RWPE2 (cell line): ENCODE data around the gene CCDC97.
"Not testable (repeated sequence)": the region's sequence is repeated elsewhere in the genome, so short reads cannot be mapped to it uniquely, and the experiment has no call there.

ENCODE experiments used
- ATAC-seq: fragments of 200-7000 bp; cut with Tn5 transposase; 3 replicates; pipeline ENCODE4 v1.9.1; 2021; ENCODE audit warnings: low read depth
- DNase-seq: peaks from one replicate; pipeline ENCODE4 v3.0.0-alpha.2; 2020; ENCODE audit warnings: low spot score
- H3K27ac ChIP-seq: fragments of 450-650 bp; 2 replicates; pipeline ENCODE4 v1.5.1; 2017; ENCODE audit warnings: mild to moderate bottlenecking; ENCODE audit not compliant: poor library complexity, severe bottlenecking
- H3K27me3 ChIP-seq: fragments of 250-450 bp; sonication (Bioruptor Pico); 2 replicates; pipeline ENCODE4 v1.5.1; 2021; ENCODE audit warnings: mild to moderate bottlenecking, moderate library complexity; ENCODE audit not compliant: insufficient read depth, poor library complexity, severe bottlenecking
- H3K36me3 ChIP-seq: fragments of 250-450 bp; sonication (Bioruptor Pico); 2 replicates; pipeline ENCODE4 v1.5.1; 2020; ENCODE audit warnings: low read depth, mild to moderate bottlenecking, moderate library complexity
- H3K4me1 ChIP-seq: fragments of 250-450 bp; sonication (Bioruptor Pico); 2 replicates; pipeline ENCODE4 v1.5.1; 2021; ENCODE audit warnings: mild to moderate bottlenecking, moderate library complexity; ENCODE audit not compliant: insufficient read depth, poor library complexity, severe bottlenecking
- H3K4me3 ChIP-seq: fragments of 250-450 bp; sonication (Bioruptor Pico); 2 replicates; pipeline ENCODE4 v1.5.1; 2021; ENCODE audit warnings: mild to moderate bottlenecking, moderate library complexity; ENCODE audit not compliant: severe bottlenecking
- H3K9me3 ChIP-seq: fragments of 250-450 bp; sonication (Bioruptor Pico); 2 replicates; pipeline ENCODE4 v1.5.1; 2021; ENCODE audit warnings: mild to moderate bottlenecking, moderate library complexity; ENCODE audit not compliant: severe bottlenecking
- CTCF ChIP-seq: fragments of 450-650 bp; IDR thresholded peaks from one replicate; pipeline ENCODE4 v1.5.1; 2017; ENCODE audit warnings: mild to moderate bottlenecking, moderate library complexity; ENCODE audit not compliant: poor library complexity, severe bottlenecking

CCDC97 gene

DNA sequence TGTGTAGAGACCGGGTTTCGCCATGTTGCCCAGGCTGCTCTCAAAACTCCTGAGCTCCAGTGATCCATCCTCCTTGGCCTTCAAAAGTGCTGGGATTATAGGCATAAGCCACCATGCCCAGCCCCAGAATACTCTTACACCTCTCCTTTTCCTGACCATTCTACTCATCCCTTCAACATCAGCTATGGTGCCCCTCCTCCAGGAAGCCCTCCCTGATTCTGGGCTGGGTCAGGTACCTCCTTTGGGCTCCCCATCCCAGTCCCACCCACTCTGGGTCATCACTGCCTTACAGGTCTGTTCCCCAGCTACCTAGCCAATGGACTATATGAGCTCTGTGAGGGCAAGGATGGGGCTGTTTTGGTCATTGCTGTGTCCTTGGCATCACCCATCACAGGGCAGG lies 34.2 kb downstream of the CCDC97 start:
- no peak for TF ChIP-seq CTCF
- peaks cover 86% of the 10 kb centered on the region for H3K36me3 ChIP-seq
- H3K4me3 ChIP-seq = no peak overlapping the region
- no peaks in the 10 kb centered on the region for H3K4me1 ChIP-seq
- no peak overlapping the region for H3K27ac ChIP-seq
- ATAC-seq = no peak
- no peaks in the 10 kb centered on the region for H3K9me3 ChIP-seq
- DNase-seq = no peak
- no peaks in the 10 kb centered on the region for H3K27me3 ChIP-seq

DNA sequence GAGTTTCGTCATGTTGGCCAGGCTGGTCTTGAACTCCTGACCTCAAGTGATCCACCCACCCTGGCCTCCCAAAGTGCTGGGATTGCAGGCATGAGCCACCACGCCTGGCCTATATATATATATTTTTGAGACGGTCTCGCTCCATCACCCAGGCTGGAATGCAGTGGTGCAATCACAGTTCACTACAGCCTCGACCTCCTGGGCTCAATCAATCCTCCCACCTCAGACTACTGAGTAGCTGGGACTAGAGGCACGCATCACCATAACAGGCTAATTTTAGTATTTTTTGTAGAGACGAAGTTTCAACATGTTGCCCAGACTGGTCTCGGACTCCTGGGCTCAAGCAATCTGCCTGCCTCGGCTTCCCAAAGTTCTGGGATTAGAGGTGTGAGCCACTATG lies 36.9 kb downstream of the CCDC97 start:
- peaks cover 66% of the 10 kb centered on the region for H3K36me3 ChIP-seq
- H3K27me3 ChIP-seq, H3K4me3 ChIP-seq, DNase-seq, H3K4me1 ChIP-seq, ATAC-seq, H3K27ac ChIP-seq, H3K9me3 ChIP-seq: not testable (repeated sequence)

DNA sequence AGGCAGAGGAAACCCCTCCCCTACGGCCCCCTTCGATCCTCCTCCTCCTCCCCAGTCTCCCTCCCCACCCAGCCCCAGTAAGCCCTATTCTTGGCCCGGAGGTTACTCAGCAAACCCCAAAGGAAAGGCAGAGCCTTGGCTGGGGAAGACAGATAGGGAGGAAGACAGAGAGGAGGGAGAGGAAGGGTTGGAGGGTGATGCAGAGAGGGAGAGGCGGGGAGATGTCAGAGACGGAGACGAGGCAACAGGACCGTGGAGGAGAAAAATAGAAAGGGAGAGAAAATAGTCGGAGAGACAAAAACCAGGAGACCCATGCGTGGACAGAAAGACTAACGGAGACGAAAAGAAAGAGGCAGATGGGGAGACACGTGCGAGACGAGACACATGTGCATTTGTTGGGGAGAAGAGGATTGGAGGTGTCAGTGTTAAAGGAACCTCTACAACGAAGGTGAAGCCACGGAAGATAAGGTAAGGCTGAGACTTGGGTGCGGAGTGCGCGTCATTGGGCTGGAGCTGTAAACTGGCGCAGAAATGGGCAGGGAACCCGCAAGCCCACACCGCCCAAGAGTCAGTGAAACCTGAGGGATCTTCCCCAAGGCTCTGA lies 40.9 kb downstream of the CCDC97 start:
- H3K27ac ChIP-seq = peak overlapping the region; percentile 65

DNA sequence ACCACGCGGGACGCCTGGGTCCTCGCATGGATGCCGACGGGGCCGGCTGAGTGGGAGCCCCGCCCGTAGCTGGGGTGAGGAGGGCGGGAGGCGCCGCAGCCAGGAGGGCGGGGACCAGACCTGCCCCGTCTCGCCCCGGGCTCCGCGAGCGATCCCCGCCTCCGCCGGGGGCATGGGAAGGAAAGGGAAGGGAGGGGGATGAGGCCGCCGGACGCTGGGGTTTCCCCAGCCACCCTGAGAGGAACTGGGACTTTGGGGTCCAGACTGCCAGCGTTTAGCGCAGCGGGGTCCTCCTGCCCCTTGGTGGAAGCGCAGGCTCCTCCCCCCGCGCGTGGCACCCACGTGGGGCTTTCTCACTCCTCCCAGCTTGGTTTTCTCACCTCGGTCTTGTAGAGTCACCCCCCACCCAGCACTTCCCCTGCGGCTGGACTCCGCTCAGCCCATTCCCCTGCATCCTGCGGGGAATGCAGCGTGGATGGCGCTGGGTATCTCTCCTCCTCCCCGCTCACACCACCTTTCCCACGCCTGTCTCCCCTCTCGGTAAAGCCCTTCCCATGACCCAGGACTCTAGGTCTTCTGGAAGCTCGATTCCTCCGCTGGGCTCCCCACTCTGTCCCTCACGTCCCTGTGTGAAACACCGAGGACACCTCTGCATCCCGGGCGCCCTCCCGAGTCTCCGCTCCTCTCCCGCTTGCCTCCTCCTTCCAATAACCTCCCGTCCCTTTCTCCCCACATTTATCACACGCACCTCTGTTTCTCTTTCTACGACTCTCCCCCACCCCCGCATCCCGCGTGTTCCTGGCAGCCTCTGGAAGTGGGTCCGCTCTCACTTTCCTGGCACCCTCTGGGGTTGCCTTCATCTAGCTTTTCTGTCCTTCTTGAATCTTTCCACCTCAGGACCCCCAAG lies 41.6 kb downstream of the CCDC97 start:
- Histone ChIP-seq H3K9me3 (no peaks in the 10 kb centered on the region), H3K36me3 (peaks cover 27% of the 10 kb centered on the region), H3K4me1 (peaks cover 4% of the 10 kb centered on the region), H3K27me3 (no peaks in the 10 kb centered on the region), H3K4me3 (peak overlapping the region; percentile 67), H3K27ac (peak overlapping the region; percentile 65)
- TF ChIP-seq CTCF = no peak
- ATAC-seq (peak; percentile 65), DNase-seq (no peak)

More for the DNA sequence above, 40.9 kb downstream of the CCDC97 start:
- peaks cover 4% of the 10 kb centered on the region for H3K4me1 ChIP-seq
- TF ChIP-seq CTCF = no peak
- ATAC-seq = peak; percentile 17
- peak overlapping the region; percentile 67 for H3K4me3 ChIP-seq
- DNase-seq = no peak
- H3K9me3 ChIP-seq = no peaks in the 10 kb centered on the region
- H3K27me3 ChIP-seq = no peaks in the 10 kb centered on the region
- H3K36me3 ChIP-seq = peaks cover 35% of the 10 kb centered on the region

GRCh38 chr19:41352279-41352608 lies 42.3 kb downstream of the CCDC97 start:
- Histone ChIP-seq H3K4me3 (peak overlapping the region; percentile 67), H3K36me3 (peaks cover 21% of the 10 kb centered on the region), H3K4me1 (peaks cover 4% of the 10 kb centered on the region), H3K27me3 (no peaks in the 10 kb centered on the region), H3K27ac (peak overlapping the region; percentile 65), H3K9me3 (no peaks in the 10 kb centered on the region)
- no peak for DNase-seq
- no peak for ATAC-seq
- TF ChIP-seq CTCF = no peak
